ENCODE measurements around the gene ANKRD42.

The ANKRD42 gene

GRCh38 chr11:83287631-83288030, 94.1 kb downstream of the ANKRD42 start:
- DNase-seq (ENCODE audit: low spot score), result no peak

GRCh38 chr11:83292709-83293456, 99.4 kb downstream of the ANKRD42 start:
- peak; percentile 70 for DNase-seq (ENCODE audit: low spot score)

GRCh38 chr11:83293457-83293774, 99.9 kb downstream of the ANKRD42 start:
- no peak for DNase-seq (ENCODE audit: low spot score)

GRCh38 chr11:83294208-83294607, 100.7 kb downstream of the ANKRD42 start:
- no peak for DNase-seq (ENCODE audit: low spot score)
